CD4-positive, alpha-beta memory T cell (primary cell): ENCODE measurements around the gene BCR. TPM values are rescaled to one million over a fixed set of nuclear protein-coding genes. Genes with fewer than 3 reads are reported as not detected.

Experiments
- CTCF ChIA-PET: fragments of 350-600 bp; sonication (Branson Sonifier 250); formaldehyde crosslinking; loops from one replicate; lab custom pipeline; 2021; ENCODE audit warnings: inconsistent platforms; ENCODE audit not compliant: partially characterized antibody; lab: Charles Lee
- POLR2A ChIA-PET: fragments of 350-600 bp; sonication (Branson Sonifier 250); formaldehyde crosslinking; loops from one replicate; lab custom pipeline; 2021; ENCODE audit not compliant: partially characterized antibody; lab: Charles Lee
- DNase-seq, 5 donors: peaks; one replicate each; pipeline versions ENCODE4 v3.0.0 to v3.0.0-alpha.2; 2020 to 2022; ENCODE audit warnings: mixed read lengths in 1 of 5
- H3K27ac ChIP-seq: one replicate; pipeline ENCODE4 v1.7.0; 2013; ENCODE audit warnings: low read depth, low read length
- H3K27me3 ChIP-seq: 2 replicates; pipeline ENCODE4 v1.7.0; 2013; ENCODE audit warnings: mild to moderate bottlenecking, low read length, moderate library complexity; ENCODE audit not compliant: insufficient read depth
- H3K36me3 ChIP-seq: 2 replicates; pipeline ENCODE4 v1.7.0; 2013; ENCODE audit warnings: mild to moderate bottlenecking, low read length, moderate library complexity; ENCODE audit not compliant: insufficient read depth
- H3K4me1 ChIP-seq: 2 replicates; pipeline ENCODE4 v1.7.0; 2013; ENCODE audit warnings: mild to moderate bottlenecking, low read length, moderate library complexity; ENCODE audit not compliant: insufficient read depth
- H3K4me3 ChIP-seq, 2 donors: one replicate each; pipeline ENCODE4 v1.7.0; 2013; ENCODE audit warnings: low read length in 2 of 2, mild to moderate bottlenecking in 1 of 2
- H3K9me3 ChIP-seq, 2 donors: one replicate each; pipeline ENCODE4 v1.7.0; 2013; ENCODE audit warnings: low read length in 2 of 2, control low read depth in 1 of 2; ENCODE audit not compliant: control insufficient read depth in 1 of 2
- H3K27ac Mint-ChIP-seq, 7 donors: one replicate each; pipeline ENCODE4 v1.8.0; 2020 to 2021; ENCODE audit warnings: mixed read lengths in 7 of 7, mild to moderate bottlenecking in 6 of 7, inconsistent platforms in 3 of 7, moderate library complexity in 3 of 7
- H3K27me3 Mint-ChIP-seq, 2 donors: one replicate each; pipeline ENCODE4 v1.8.0; 2020 to 2021; ENCODE audit warnings: mixed read lengths in 2 of 2
- H3K36me3 Mint-ChIP-seq, 2 donors: one replicate each; pipeline ENCODE4 v1.8.0; 2020 to 2021; ENCODE audit warnings: mixed read lengths in 2 of 2, inconsistent platforms in 1 of 2, mild to moderate bottlenecking in 1 of 2
- H3K4me1 Mint-ChIP-seq, 4 donors: one replicate each; pipeline ENCODE4 v1.8.0; 2020 to 2021; ENCODE audit warnings: mixed read lengths in 4 of 4, mild to moderate bottlenecking in 1 of 4
- H3K4me3 Mint-ChIP-seq, 8 donors: one replicate each; pipeline ENCODE4 v1.8.0; 2020 to 2021; ENCODE audit warnings: mixed read lengths in 8 of 8, mild to moderate bottlenecking in 7 of 8, moderate library complexity in 6 of 8, inconsistent platforms in 3 of 8
- H3K9me3 Mint-ChIP-seq, 8 donors: one replicate each; pipeline ENCODE4 v1.8.0; 2020 to 2021; ENCODE audit warnings: mixed read lengths in 8 of 8, mild to moderate bottlenecking in 5 of 8, inconsistent platforms in 3 of 8, moderate library complexity in 1 of 8
- intact Hi-C: fragments of 100-400 bp; cut with micrococcal nuclease; formaldehyde crosslinking; loops from one replicate; pipeline ENCODE4 v1.15.1; 2023
- polyA plus RNA-seq, 2 donors: library from polyadenylated mRNA; unstranded; fragments of 300-500 nt; fragmentation: Illumina TruSeq; gene quantifications; one replicate each; pipeline ENCODE4 v1.2.3, GENCODE V29; 2021
- total RNA-seq, 2 experiments: library from RNA; stranded (reverse); gene quantifications; one replicate each; pipeline ENCODE4 v1.2.3, GENCODE V29; 2021

The BCR gene
- total and polyA plus RNA-seq, 4 experiments from 2014 or later: 3.3 to 75.6 (median 51.2) TPM

DNA sequence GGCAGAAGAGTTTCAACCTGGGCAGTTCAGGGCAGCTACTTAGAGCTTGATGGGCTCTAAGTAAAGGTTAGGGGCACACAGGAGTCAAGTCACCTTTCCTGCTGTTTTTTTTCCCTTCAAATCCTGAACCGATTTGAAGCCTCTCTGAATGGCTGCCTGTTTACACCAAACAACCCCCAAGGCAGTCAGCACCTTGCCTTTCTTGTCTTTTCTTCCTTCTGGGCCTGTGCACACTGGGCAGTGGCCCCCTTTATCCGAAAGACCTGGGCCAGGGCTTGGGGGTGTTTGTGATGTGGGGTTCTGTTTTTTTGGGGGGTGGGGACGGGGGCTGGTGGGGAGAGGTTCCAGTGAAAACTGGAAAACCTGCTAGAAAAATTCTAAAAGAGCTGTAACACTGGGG lies 42.8 kb upstream of the BCR start:
- no peaks in the 10 kb centered on the region for H3K36me3 Mint-ChIP-seq
- no peak overlapping the region for H3K4me3 ChIP-seq
- POLR2A ChIA-PET: interaction anchor here (1.1 to 2.0 kb wide), 6 partner anchors 9 to 67 kb away, joined by 4 to 12 read pairs (median 10); partner anchors contain the start of genes BCR and GNAZ

GRCh38 chr22:23137905-23138561 lies 42.3 kb upstream of the BCR start:
- ChIA-PET POLR2A (interaction anchor here (0.6 to 2.0 kb wide), 7 partner anchors 8 to 67 kb away, joined by 4 to 12 read pairs (median 9); partner anchors contain the start of genes BCR and GNAZ), CTCF (interaction anchor here (0.7 to 1.4 kb wide), 7 partner anchors 10 to 181 kb away, joined by 3 to 8 read pairs (median 5); no protein-coding TSS in a partner anchor)
- Mint-ChIP-seq H3K36me3 (no peaks in the 10 kb centered on the region), H3K4me1 (peaks cover 25 to 70% (median 48%) of the 10 kb centered on the region in 4 donors), H3K27me3 (no peaks in the 10 kb centered on the region), H3K9me3 (peaks cover 0 to 1% (median 0%) of the 10 kb centered on the region in 8 donors), H3K4me3 (peak overlapping the region; percentile 56 to 89 (median 68)), H3K27ac (peak overlapping the region; percentile 93 to 99 (median 96))
- no peaks in the 10 kb centered on the region for H3K27me3 ChIP-seq
- peak overlapping the region; percentile 61 for H3K27ac ChIP-seq
- intact Hi-C loops: loop anchor here (5.0 kb wide), 1 partner anchor 71 kb away; no protein-coding TSS in a partner anchor
- H3K4me3 ChIP-seq: no peak overlapping the region
- H3K36me3 ChIP-seq: no peaks in the 10 kb centered on the region
- H3K4me1 ChIP-seq: peaks cover 62% of the 10 kb centered on the region
- peak; percentile 70 to 81 (median 75) for DNase-seq
- H3K9me3 ChIP-seq: no peaks in the 10 kb centered on the region

More for the DNA sequence above, 42.8 kb upstream of the BCR start:
- no peaks in the 10 kb centered on the region for H3K9me3 ChIP-seq
- peak overlapping the region; percentile 93 to 99 (median 96) for H3K27ac Mint-ChIP-seq
- no peaks in the 10 kb centered on the region for H3K27me3 ChIP-seq
- H3K9me3 Mint-ChIP-seq: peaks cover 0 to 1% (median 0%) of the 10 kb centered on the region in 8 donors
- H3K27ac ChIP-seq: peak overlapping the region; percentile 61
- H3K27me3 Mint-ChIP-seq: no peaks in the 10 kb centered on the region
- H3K36me3 ChIP-seq: no peaks in the 10 kb centered on the region
- H3K4me3 Mint-ChIP-seq: peak overlapping the region in 7 of 8 donors; percentile 56 to 89 (median 69)
- DNase-seq: no peak
- peaks cover 56% of the 10 kb centered on the region for H3K4me1 ChIP-seq
- intact Hi-C loops: loop anchor here (5.0 kb wide), 1 partner anchor 70 kb away; no protein-coding TSS in a partner anchor
- H3K4me1 Mint-ChIP-seq: peaks cover 21 to 65% (median 42%) of the 10 kb centered on the region in 4 donors
- CTCF ChIA-PET: interaction anchor here (1.0 to 1.4 kb wide), 5 partner anchors 10 to 181 kb away, joined by 3 to 8 read pairs (median 5); no protein-coding TSS in a partner anchor

DNA sequence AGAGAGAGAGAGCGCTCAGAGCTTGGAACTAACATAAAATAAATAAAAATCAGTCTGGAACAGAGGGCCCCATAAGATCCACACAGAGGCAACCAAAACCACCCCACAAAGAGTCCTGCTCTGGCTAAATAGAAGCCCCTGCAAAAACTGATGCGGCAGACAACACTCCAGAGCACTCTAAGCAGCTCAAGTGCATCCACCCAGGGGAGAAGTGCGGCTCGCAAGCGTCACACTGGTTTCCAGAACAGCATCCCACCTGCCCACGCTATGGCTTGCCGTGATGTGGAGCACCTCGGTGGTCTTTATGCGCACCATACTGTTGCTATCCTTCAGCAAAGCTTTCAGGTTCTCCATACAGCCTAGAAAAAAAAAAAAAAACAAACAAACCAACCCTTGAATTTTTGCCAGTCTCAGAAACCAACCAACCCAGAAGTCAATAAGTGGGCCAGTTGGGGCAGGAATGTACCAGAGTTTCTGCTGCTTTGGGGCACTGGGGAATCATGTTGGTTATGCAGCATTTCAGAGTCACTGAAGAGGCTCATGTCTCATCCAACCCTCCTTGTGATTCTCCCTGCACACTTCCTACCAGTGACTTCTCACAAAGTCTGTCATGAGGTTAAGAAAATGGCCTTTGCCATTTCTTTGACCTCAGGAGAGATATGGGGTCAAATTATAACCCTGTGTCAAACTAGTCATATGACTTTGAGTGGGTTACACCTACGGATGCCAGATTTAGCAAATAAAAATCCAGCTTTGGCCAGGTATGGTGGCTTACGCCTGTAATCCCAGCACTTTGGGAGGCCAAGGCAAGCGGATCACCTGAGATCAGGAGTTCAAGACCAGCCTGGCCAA lies 41.5 kb upstream of the BCR start:
- no peak overlapping the region for H3K4me3 ChIP-seq
- POLR2A ChIA-PET: interaction anchor here (1.1 to 2.0 kb wide), 6 partner anchors 8 to 68 kb away, joined by 4 to 12 read pairs (median 10); partner anchors contain the start of genes BCR and GNAZ

GRCh38 chr22:23140385-23140784 lies 39.9 kb upstream of the BCR start:
- intact Hi-C loops: loop anchor here (10.0 kb wide), 1 partner anchor 1414 kb away; the partner anchor contains the start of genes GUCD1 and SNRPD3
- POLR2A ChIA-PET: interaction anchor here (1.2 to 1.5 kb wide), 2 partner anchors 40 to 103 kb away, joined by 3 to 4 read pairs; partner anchors contain the start of gene BCR
- H3K4me1 Mint-ChIP-seq: peaks cover 36 to 93% (median 66%) of the 10 kb centered on the region in 4 donors
- peaks cover 84% of the 10 kb centered on the region for H3K4me1 ChIP-seq
- no peaks in the 10 kb centered on the region for H3K9me3 ChIP-seq
- peaks cover 0 to 2% of the 10 kb centered on the region in 2 donors for H3K36me3 Mint-ChIP-seq
- H3K36me3 ChIP-seq: no peaks in the 10 kb centered on the region
- H3K4me3 ChIP-seq: no peak overlapping the region
- CTCF ChIA-PET: interaction anchor here (1.0 to 1.9 kb wide), 3 partner anchors 33 to 183 kb away, joined by 3 to 6 read pairs (median 4); no protein-coding TSS in a partner anchor
- peak overlapping the region in 1 of 8 donors; percentile 11 for H3K4me3 Mint-ChIP-seq
- no peak overlapping the region for H3K27ac ChIP-seq
- H3K9me3 Mint-ChIP-seq: peaks cover 0 to 1% (median 0%) of the 10 kb centered on the region in 8 donors
- H3K27me3 Mint-ChIP-seq: no peaks in the 10 kb centered on the region
- H3K27ac Mint-ChIP-seq: peak overlapping the region; percentile 66 to 97 (median 87)
- H3K27me3 ChIP-seq: no peaks in the 10 kb centered on the region
- DNase-seq: no peak

More for the DNA sequence above, 41.5 kb upstream of the BCR start:
- H3K27me3 ChIP-seq: no peaks in the 10 kb centered on the region
- DNase-seq: no peak
- intact Hi-C loops: loop anchor here (5.0 kb wide), 1 partner anchor 72 kb away; no protein-coding TSS in a partner anchor
- H3K36me3 ChIP-seq: no peaks in the 10 kb centered on the region
- H3K4me1 ChIP-seq: peaks cover 69% of the 10 kb centered on the region
- H3K9me3 ChIP-seq: no peaks in the 10 kb centered on the region
- H3K4me3 Mint-ChIP-seq: peak overlapping the region in 6 of 8 donors; percentile 31 to 89 (median 62)
- no peaks in the 10 kb centered on the region for H3K36me3 Mint-ChIP-seq
- H3K27ac ChIP-seq: peak overlapping the region; percentile 61
- H3K27me3 Mint-ChIP-seq: no peaks in the 10 kb centered on the region
- H3K9me3 Mint-ChIP-seq: peaks cover 0 to 1% (median 0%) of the 10 kb centered on the region in 8 donors
- H3K4me1 Mint-ChIP-seq: peaks cover 29 to 78% (median 53%) of the 10 kb centered on the region in 4 donors
- H3K27ac Mint-ChIP-seq: peak overlapping the region; percentile 93 to 99 (median 96)
- CTCF ChIA-PET: interaction anchor here (0.7 to 1.4 kb wide), 7 partner anchors 10 to 182 kb away, joined by 3 to 8 read pairs (median 5); no protein-coding TSS in a partner anchor

DNA sequence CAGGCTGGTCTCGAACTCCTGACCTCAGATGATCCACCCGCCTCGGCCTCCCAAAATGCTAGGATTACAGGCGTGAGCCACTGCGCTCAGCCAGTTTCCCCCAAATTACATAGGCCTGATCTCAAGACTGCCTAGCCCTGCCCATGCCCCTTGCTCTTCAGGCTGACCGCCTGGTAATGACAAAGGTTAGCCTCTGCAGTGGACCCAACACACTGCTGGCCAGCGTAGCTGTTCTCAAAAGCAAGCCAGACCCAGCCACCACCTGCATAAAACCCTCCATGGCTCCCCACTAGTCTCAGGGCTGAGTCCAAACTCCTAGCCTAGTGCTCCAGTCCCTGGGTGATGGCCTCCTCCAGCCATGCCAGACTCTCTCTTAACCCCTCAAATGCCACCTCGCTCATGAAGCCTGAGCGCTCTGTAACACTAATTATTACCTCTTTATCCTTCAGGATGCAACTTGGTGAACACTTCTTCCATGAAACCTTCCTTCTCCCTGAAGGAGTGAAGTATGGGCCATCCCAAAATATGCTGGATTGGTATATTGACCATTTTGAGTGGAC lies 37.7 kb upstream of the BCR start:
- Histone ChIP-seq H3K9me3 (no peaks in the 10 kb centered on the region), H3K27ac (peak overlapping the region; percentile 70), H3K4me3 (peak overlapping the region in 1 of 2 donors; percentile 17), H3K4me1 (peaks cover 69% of the 10 kb centered on the region), H3K27me3 (no peaks in the 10 kb centered on the region), H3K36me3 (no peaks in the 10 kb centered on the region)
- peak in 1 of 5 donors; percentile 27 for DNase-seq
- ChIA-PET CTCF (interaction anchor here (1.0 kb wide), 1 partner anchor 23 kb away, joined by 3 read pairs; no protein-coding TSS in a partner anchor), POLR2A (interaction anchor here (0.7 to 2.3 kb wide), 8 partner anchors 10 to 390 kb away, joined by 3 to 16 read pairs (median 4); partner anchors contain the start of gene BCR)
- H3K36me3 Mint-ChIP-seq: peaks cover 0 to 2% of the 10 kb centered on the region in 2 donors
- H3K4me1 Mint-ChIP-seq: peaks cover 36 to 78% (median 60%) of the 10 kb centered on the region in 4 donors
- H3K27me3 Mint-ChIP-seq: no peaks in the 10 kb centered on the region
- H3K27ac Mint-ChIP-seq: peak overlapping the region; percentile 87 to 98 (median 98)
- H3K4me3 Mint-ChIP-seq: peak overlapping the region; percentile 73 to 86 (median 82)
- intact Hi-C loops: loop anchor here (1.0 to 10.0 kb wide), 2 partner anchors 38 to 1412 kb away; partner anchors contain the start of genes BCR, GUCD1 and SNRPD3
- peaks cover 0 to 1% (median 0%) of the 10 kb centered on the region in 8 donors for H3K9me3 Mint-ChIP-seq

GRCh38 chr22:23143119-23143518 lies 37.2 kb upstream of the BCR start:
- no peaks in the 10 kb centered on the region for H3K27me3 ChIP-seq
- POLR2A ChIA-PET: interaction anchor here (0.9 to 2.7 kb wide), 4 partner anchors 23 to 148 kb away, joined by 3 to 16 read pairs (median 9); partner anchors contain the start of gene BCR
- peaks cover 65% of the 10 kb centered on the region for H3K4me1 ChIP-seq
- Mint-ChIP-seq H3K4me1 (peaks cover 32 to 73% (median 55%) of the 10 kb centered on the region in 4 donors), H3K27ac (peak overlapping the region; percentile 96 to 98 (median 98)), H3K9me3 (peaks cover 0 to 1% (median 0%) of the 10 kb centered on the region in 8 donors), H3K27me3 (no peaks in the 10 kb centered on the region), H3K36me3 (peaks cover 0 to 2% of the 10 kb centered on the region in 2 donors), H3K4me3 (peak overlapping the region; percentile 8 to 86 (median 78))
- H3K9me3 ChIP-seq: no peaks in the 10 kb centered on the region
- H3K27ac ChIP-seq: peak overlapping the region; percentile 5
- intact Hi-C loops: loop anchor here (10.0 kb wide), 1 partner anchor 1412 kb away; the partner anchor contains the start of genes GUCD1 and SNRPD3
- peak in 1 of 5 donors; percentile 27 for DNase-seq
- no peaks in the 10 kb centered on the region for H3K36me3 ChIP-seq
- CTCF ChIA-PET: interaction anchor here (1.9 to 2.0 kb wide), 2 partner anchors 34 to 183 kb away, joined by 5 to 8 read pairs; no protein-coding TSS in a partner anchor
- no peak overlapping the region for H3K4me3 ChIP-seq
